Stimulated activated CD4-positive, alpha-beta T cell treated with anti-CD3 and anti-CD28 coated beads, Interleukin-15, amount 100 ng/mL, for 24 hours (primary cell): ENCODE data around the gene ASB4.
"Not testable (repeated sequence)": the region's sequence is repeated elsewhere in the genome, so short reads cannot be mapped to it uniquely, and the experiment has no call there.

Experiments
- DNase-seq: peaks from one replicate; pipeline ENCODE4 v3.0.0-alpha.2; 2020

Gene ASB4

GRCh38 chr7:95479992-95480624 is 5.6 kb upstream of the ASB4 start:
- DNase-seq: no peak

GRCh38 chr7:95481271-95482165 is 4.2 kb upstream of the ASB4 start:
- no peak for DNase-seq

- no peak for DNase-seq
These were observed 3.3 kb upstream of the ASB4 start for GRCh38 chr7:95482424-95482823.

DNA sequence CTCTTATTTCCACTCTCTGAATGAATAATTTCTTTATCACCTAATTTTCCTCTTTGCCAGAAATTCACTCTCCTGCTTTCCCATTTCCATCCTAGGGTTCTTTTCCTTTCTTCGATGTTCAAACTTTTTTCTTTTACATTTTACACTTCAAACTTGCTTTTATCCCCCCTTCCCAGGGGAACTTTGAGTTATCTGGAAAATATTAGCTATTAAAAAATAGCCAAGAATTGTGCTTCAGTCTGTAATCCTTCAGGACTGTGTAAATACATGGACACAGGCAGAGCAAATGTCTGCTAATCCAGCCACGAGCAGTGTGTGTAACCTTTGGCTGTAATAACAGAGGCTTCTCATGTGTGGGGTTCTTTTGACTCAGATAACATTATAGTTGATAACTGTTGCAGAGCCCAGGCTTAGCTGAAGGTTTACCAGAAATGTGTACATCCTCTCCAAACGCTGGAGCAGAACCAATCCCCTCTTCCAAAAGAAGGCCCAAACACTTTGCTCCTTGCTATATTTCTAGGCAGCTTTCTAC is 4.6 kb downstream of the ASB4 start:
- DNase-seq: no peak

- DNase-seq: no peak
These were observed 5.5 kb downstream of the ASB4 start for GRCh38 chr7:95491201-95491600.

DNA sequence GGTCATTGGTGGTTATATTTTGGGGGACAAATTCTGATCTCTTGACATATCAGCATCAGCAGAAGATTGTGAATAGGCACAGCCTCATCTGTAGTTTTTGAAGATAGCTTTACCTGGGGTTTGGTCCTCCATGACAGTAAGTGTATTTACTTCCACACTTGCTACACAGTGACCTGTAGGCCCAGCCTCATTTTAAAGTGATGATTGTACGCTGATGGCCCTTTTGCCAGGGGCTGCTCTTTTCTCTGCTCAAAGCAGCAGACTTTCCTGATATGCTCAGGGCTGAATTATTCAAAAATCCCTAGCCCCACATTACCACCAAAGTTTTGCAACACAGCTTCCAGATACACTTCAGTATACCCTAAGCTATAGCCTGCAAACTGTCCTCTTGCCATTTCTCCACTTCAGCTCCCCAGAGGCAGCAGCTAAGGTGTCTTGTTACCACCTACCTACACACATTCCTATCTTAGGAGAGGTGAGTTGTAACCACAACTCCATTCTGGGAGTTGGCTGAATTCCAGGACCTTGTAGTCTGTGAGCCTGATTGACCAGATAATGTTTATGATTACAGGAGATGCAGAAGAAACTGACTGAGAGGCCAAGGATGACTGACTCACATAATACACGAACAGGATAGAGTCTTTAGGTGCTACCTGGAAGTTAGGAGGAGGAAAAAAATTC is 6.0 kb downstream of the ASB4 start:
- DNase-seq: no peak

DNA sequence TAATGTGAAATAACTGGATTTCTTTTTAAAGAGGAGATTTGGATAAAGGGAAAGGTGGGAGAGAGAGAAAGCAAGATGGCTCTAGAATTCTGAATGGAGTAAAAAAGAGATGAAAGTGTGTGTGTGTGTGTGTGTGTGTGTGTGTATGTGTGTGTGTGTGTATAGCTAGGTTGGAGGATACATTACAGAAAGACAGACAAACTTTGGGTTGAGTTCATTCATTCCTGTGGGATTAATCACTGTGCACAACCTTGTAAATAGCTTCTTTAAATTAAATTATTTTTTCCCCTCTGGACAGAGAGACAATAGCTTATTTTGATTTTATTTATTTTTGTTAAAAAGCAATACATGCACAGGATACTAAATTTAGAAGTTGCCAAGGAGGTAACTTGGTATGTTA is 7.5 kb downstream of the ASB4 start:
- DNase-seq: no peak

DNA sequence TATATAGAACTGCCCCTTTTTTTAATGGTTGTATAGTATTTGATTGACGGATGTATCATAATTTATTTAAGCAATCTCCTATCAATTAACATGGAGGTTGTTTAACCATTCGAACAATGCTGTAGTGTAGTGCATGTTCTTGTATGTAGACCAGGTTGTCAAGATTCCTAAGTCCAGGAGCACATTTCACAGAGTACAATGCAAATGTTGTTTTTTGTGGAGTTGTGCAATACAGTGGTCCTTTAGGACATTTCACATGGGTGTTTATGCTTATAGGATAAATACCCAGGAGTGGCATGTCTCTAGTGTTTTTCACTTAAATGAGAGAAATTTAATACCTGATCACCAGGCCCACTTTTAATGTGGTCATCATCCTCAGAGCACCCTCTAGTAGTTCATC is 8.1 kb downstream of the ASB4 start:
- no peak for DNase-seq

- DNase-seq: peak; percentile 15
These were observed 15.6 kb downstream of the ASB4 start for GRCh38 chr7:95501261-95501832.

- no peak for DNase-seq
These were observed 16.7 kb downstream of the ASB4 start for GRCh38 chr7:95502403-95502802.

- DNase-seq: no peak
These were observed 17.8 kb downstream of the ASB4 start for GRCh38 chr7:95503271-95504131.

DNA sequence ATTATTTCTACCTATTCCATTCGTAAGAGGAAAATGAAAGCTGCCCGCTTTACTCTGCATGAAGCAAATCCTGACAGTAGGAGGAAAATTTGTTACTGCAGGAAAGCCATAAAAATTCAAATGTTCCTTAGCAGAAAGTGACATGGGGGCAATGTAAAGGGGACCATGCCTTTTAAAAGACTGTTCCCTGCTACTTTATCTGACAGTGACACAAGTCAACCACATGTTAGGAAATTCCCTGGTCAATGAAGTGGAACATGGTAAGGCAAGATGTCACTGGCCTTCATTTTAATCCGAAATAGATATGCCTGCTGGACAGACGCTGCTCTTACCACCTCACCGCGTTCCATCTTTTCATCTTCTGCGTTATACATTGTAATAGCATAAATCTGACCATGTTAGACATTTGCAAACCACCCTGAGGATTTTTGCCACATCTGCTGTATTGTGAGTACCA is 18.4 kb downstream of the ASB4 start:
- DNase-seq: not testable (repeated sequence)

- no peak for DNase-seq
These were observed 23.0 kb downstream of the ASB4 start for GRCh38 chr7:95508780-95509179.

- peak; percentile 5 for DNase-seq
These were observed 23.5 kb downstream of the ASB4 start for GRCh38 chr7:95509199-95509598.

- peak; percentile 67 for DNase-seq
These were observed 26.0 kb downstream of the ASB4 start for GRCh38 chr7:95511716-95512260.

GRCh38 chr7:95517458-95517857 is 31.7 kb downstream of the ASB4 start:
- no peak for DNase-seq

GRCh38 chr7:95517870-95518269 is 32.1 kb downstream of the ASB4 start:
- no peak for DNase-seq

- DNase-seq: no peak
These were observed 34.4 kb downstream of the ASB4 start for GRCh38 chr7:95520136-95520535.

- DNase-seq: no peak
These were observed 39.8 kb downstream of the ASB4 start for GRCh38 chr7:95525503-95525902.

DNA sequence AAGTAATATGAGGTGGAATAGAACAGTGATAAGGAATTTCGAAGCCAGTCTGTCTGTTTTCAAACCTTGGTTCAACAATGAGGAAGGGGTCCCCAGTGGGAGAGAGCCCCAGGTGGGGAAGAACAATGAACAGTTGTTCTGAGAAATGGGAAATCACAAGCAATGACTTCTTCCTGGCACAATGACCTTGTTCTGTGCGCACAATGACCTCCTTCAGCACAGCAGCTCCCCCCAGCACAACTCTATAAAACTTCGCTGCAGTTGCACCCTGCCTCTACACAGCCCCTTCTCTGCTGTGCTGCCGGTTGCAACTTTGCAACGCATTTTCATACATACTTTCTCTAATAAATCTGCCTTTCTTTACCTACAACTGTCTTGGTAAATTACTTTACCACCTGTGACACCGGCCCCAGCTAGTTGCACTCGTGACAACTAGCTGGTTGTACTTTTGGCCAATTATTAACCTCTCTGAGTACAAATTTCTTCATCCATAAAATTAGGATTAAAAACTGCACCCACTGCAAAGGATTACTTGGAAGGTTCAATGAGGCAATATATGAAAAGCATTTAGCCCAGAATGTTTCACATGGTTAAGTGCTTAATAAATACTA is 40.5 kb downstream of the ASB4 start:
- no peak for DNase-seq

- no peak for DNase-seq
These were observed 41.5 kb downstream of the ASB4 start for GRCh38 chr7:95527033-95527775.
